ENCODE measurements around the gene PLD3.
"Not testable (repeated sequence)": the region's sequence is repeated elsewhere in the genome, so short reads cannot be mapped to it uniquely, and the experiment has no call there.

The PLD3 gene

DNA sequence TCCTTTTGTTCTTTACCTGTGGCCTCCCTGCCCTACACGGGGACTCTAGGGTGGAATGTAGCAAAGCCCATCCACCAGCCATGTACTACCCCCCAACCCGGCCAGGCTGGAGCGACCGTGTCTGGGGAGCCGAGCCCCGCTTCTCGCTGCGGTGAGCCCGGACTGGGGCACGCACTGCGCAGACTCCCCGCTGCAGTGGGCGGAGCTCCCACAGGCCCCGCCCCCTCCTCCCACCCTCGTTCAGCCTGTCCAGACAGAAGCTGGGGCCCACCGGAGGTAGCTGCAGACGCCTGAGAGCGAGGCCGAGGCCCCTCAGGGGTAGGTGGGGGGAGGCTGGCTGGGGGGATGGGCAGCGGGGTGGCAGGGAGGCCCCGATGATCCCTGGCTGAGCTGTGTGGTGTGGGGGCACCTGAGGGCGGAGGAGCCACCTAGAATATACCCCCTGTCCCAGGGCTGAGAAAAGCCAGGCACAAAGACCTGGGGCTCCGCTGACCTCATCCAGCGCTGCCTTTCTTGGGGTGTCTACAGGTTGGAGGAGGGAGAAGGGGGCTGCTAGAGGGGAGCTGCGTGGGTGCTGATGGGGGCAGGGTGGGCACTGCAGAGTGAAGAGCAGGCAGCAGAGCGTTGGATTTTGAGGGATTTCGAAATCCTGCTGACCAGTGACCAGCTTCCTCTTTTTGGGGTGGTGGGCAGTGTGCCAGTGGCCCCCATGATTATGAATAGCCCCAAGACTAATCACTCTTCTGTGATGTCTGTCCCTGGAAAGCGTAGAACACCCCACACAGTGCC lies 17.3 kb downstream of the PLD3 start:
- DNase-seq = no peak

DNA sequence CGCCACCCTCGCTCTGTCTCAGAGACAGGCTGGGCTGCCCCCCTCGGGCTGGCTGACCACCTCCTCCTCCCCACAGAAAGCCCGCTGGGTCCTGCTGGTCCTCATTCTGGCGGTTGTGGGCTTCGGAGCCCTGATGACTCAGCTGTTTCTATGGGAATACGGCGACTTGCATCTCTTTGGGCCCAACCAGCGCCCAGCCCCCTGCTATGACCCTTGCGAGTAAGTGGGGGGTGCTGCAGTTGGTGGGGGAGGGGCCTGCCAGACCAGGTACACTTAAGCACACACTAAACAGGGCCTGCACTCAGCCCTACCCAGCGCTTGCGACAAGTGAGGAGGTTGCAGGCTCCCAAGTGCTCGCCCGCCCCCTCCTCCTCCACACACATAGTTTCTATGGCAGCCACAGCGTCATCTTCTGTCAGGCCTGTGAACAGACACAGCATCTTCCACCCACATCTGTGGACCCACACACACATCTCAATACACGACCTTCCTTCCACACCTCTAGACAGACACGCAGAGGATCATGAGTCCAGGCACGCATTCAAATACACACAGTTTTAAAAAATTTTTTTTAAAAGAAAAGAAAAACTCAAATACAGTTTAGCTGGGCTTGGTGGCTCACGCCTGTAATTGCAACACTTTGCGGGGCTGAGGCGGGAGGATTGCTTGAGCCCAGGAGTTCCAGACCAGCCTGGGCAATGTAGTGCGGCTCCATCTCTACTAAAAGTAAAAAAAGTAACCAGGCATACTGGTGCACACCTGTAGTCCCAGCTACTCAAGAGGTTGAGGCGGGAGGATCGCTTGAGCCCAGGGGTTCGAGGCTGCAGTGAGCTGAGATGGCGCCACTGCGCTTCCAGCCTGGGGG lies 18.4 kb downstream of the PLD3 start:
- no peak for DNase-seq

DNA sequence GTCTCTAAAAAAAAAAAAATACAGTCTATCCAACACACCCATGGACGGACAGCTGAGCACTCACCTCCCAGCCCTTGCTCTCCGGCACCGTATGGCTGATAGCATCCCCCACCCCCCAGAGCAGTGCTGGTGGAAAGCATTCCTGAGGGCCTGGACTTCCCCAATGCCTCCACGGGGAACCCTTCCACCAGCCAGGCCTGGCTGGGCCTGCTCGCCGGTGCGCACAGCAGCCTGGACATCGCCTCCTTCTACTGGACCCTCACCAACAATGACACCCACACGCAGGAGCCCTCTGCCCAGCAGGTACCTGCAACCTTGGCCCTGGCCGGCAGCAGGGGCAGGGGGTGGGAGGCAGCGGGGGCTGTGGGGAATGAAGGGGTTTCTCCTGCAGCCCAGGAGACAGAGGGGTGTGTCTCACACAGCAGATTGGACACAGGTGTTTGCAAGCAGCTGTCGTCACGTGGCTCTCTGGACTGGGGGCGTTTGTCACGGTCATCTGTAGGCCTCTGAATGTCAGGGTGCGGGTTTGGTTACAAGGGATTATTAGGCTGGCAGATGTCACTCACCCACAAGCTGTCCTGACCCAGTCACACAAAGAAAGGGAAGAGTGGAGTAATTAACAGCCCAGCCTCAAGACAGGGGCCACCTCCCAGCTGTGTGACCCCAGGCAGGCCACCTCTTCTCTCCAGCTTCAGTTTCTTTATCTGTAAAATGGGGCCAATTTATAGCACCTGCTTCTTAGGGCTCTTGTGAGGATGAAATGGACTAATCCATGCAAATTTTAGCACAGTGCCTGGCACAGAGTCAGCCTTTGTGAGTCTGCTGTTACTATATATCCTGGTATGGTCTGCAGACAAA lies 19.3 kb downstream of the PLD3 start:
- no peak for DNase-seq

GRCh38 chr19:40369797-40370196 lies 21.3 kb downstream of the PLD3 start:
- DNase-seq = no peak

- not testable (repeated sequence) for DNase-seq
Measured at GRCh38 chr19:40370253-40370652, 21.8 kb downstream of the PLD3 start.

GRCh38 chr19:40370997-40371801 lies 22.7 kb downstream of the PLD3 start:
- no peak for DNase-seq

GRCh38 chr19:40371802-40372122 lies 23.3 kb downstream of the PLD3 start:
- DNase-seq = no peak

GRCh38 chr19:40374084-40374483 lies 25.6 kb downstream of the PLD3 start:
- DNase-seq = no peak

DNA sequence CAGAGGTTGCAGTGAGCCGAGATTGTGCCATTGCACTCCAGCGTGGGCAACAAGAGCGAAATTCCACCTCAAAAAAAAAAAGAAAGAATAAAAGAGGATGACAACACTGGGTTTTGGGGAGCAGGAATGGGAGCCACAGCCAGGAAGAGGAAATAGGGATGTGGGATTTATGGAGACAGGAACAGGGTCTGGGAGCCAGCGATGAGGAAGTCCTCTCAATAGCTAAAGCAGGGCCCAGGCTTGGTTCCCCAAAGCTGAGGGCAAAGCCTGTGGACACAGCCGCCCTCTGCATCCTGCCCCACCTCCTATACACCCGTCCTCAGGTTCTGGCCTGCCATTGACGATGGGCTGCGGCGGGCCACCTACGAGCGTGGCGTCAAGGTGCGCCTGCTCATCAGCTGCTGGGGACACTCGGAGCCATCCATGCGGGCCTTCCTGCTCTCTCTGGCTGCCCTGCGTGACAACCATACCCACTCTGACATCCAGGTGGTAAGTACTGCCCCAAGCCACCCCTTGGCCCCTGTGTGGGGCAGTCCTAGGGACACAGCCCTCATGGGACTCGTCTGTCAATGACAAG lies 27.9 kb downstream of the PLD3 start:
- DNase-seq = no peak

DNA sequence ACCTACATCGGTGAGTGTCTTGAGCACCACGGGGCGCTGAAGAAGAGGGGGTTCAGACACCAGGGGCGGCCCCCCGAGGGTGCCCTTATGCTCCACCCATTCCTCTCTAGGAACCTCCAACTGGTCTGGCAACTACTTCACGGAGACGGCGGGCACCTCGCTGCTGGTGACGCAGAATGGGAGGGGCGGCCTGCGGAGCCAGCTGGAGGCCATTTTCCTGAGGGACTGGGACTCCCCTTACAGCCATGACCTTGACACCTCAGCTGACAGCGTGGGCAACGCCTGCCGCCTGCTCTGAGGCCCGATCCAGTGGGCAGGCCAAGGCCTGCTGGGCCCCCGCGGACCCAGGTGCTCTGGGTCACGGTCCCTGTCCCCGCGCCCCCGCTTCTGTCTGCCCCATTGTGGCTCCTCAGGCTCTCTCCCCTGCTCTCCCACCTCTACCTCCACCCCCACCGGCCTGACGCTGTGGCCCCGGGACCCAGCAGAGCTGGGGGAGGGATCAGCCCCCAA lies 29.4 kb downstream of the PLD3 start:
- DNase-seq = no peak

- DNase-seq = no peak
Measured at GRCh38 chr19:40378509-40378908, 30.0 kb downstream of the PLD3 start.

- no peak for DNase-seq
Measured at GRCh38 chr19:40379446-40380198, 31.1 kb downstream of the PLD3 start.

DNA sequence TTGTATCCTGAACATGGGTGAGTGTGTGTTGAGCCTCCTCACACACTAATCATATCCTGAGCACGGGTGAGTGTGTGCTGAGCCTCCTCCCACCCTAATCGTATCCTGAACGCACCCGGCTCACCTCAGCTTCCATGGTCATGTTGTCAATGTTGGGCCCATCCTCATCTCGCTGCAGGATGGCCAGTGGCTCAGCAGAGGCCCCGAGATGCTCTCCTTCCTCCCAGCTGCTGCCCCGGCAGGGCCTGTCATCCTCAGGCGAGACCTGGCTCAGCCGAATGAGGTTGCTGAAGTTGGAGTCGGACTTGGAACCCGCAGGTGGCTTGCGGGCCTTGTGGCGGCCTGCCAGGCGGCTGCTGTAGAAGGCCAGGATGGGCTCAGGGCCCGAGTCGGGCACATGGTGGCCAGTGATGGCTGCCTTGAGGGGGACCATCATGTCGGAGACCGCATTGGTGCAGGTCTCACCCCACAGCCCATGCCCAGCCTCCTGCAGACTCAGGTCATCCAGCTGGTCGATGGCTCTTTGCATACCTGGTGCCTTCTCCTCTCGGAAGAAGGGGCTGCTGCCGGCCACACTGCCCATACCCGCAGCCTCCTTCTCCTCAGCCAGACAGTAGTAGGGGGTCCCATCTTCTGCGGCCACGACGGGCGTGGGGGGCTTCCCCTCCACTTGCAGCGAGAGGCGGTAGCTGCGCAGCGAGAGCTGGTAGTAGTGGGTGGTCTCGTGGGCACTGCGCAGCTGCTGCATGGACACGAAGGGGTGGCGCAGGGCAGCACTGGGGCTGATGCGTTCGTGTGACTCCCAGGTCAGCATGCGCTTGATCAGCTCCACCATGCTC lies 31.9 kb downstream of the PLD3 start:
- DNase-seq = no peak

DNA sequence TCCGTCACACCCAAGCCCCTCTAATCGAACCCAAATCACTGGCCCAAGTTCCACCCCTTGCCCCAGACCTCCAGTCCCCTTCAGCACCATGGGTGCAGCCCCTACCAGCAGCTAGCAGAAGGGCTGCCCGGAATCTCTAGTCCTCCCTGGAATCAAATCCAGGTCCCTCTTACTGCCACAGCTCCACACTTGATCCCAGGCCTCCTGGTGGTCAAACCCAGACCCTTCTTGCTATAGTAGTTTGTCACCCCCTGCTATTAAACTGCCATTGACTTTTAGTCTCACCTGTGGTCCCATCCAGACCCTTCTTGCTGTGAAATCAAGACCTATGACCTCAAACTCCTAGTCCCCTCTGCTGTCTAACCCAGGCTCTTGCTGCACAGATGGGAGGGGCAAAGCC lies 32.8 kb downstream of the PLD3 start:
- no peak for DNase-seq

- no peak for DNase-seq
Measured at GRCh38 chr19:40383668-40384248, 35.3 kb downstream of the PLD3 start.

DNA sequence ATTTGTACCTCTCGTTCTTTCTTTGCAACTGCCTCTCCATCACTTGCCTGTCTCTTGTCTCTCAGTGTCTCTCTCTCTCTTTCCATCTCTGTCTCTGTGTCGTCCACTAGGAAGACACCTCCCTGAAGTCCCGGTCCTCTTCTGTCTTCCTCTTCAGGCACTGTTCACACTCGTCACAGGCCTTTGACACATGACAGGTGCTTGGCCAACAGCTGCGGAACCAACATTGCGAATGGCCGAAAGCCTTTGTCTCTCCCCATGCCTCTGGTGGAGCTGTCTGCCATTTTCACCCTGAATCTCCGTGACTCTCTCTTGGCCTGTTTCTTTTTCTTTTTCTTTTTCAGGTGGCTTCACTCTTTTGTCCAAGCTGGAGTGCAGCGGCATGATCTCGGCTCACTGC lies 38.7 kb downstream of the PLD3 start:
- no peak for DNase-seq

DNA sequence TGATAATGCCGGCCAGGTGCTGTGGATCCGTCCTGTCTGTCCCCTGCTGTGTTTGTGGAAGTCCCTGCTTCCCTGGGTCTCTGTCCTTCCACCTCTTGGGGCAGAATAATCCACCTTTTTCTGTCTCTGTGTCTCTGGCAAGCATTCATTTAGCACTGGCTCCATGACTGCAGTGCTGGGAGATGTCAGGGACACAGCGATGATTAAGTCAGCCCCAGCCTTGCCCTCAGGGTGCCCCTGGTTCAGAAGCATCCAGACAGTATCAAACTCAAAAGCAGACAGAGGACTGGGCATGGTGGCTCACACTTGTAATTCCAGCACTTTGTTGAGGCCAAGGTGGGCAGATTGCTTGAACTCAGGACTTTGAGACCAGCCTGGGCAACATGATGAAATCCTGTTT lies 40.0 kb downstream of the PLD3 start:
- no peak for DNase-seq

- no peak for DNase-seq
Measured at GRCh38 chr19:40389404-40390083, 41.0 kb downstream of the PLD3 start.

DNA sequence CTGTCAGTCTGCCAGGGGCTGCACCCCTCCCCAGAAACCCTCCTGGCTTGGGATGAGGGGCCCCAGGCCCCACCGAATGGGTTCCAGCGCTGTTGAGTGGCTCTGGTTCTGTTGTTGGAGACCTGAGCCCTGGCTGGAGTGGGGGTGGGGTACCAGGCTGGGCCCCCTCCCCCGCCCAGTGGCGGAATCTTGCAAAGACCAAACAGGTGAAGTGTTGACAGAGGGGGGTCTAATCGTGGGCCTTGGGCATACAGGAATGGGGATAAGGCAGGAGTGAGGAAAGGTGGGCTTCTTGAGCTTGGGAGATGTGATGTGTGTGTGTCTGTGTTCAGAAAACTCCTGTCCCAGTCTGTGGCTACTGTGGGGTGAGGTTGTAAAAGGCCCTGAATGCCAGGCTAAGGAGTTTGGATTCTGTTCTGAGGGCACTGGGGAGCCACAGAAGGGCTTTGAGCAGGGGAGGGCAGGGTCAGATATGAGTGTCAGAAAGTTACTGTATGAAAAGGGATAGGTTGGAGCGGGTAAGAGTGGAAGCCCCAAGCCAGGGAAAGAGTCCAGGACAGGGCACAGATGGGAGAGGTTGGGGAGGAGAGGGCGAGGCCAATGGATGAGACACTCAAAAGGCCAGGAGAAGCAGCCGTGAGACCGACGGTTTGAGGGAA lies 41.7 kb downstream of the PLD3 start, which contains the start of gene HIPK4:
HIPK4 (minus strand) TSS at position 98 of the 659 bp plus-strand sequence. CDS start 279 bp downstream, outside the sequence.
- no peak for DNase-seq

All from activated T-cell treated with anti-CD3 and anti-CD28 coated beads for 4 hours (primary cell).